NCI-H128 (cell line): ENCODE results near the gene KCTD13.
A peak's percentile ranks its signal among the peaks of the same experiment; 100 is the strongest.
"Not testable (repeated sequence)": the region's sequence is repeated elsewhere in the genome, so short reads cannot be mapped to it uniquely, and the experiment has no call there.

ENCODE experiments used
- DNase-seq: peaks from one replicate; lab custom pipeline; 2025; ENCODE audit not compliant: unreplicated experiment; lab: John Stamatoyannopoulos, UW

KCTD13 gene

DNA sequence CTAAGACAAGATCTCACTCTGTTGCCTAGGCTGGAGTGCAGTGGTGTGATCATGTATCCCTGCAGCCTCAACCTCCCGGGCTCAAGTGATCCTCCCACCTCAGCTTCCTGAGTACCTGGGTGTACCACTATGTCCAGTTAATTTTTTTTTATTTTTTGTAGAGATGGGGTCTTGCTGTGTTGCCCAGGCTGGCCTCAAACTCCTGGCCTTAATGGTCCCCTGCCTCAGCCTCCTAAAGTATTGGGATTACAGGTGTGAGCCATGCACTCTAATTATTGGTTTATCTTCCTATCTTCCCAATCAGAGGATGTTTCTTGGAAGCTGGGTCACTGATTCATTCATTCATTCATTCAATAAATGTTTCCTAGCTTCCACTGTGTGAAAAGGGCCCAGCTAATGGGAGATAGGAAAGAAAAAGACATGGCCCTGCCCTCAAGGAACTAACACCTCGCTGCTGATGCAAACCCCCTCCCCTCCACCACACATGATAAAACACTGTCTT lies 17.3 kb downstream of the KCTD13 start:
- no peak for DNase-seq

GRCh38 chr16:29907973-29908372 lies 18.1 kb downstream of the KCTD13 start:
- DNase-seq = no peak

DNA sequence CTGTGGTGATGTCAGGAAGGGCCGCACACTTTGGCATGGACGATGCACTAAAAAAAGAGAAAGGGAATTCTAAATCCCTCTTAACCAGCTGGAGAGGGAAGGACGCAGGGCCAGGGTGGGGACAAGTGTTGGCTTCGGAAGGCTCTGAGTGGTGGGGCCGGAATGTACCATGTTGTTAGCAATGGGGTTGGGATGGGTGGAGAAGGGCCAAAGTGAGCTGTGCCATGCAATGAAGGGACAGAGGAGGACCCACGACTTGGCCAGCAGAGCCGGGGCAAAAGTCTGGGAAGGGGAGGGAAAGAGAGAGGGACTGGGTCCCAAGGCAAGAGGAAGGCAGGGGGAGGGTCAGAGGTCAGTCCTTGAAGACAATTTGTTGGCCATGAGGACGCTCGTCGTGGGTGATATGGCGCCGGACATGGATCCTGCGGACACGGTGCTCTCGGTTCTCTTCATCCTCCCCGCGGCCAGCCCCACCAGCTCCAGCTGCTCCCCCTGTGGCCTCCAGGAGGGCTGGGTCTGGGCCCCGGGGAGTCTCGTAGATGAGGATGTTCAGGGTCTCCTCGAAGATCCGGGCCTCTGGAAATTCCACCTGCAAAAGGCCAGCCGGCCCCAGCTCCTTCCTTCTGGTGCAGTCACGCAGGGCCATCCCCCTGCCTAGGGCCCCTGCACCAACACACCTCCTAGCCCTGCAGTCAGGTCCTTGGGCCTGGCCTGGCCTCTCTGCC lies 19.3 kb downstream of the KCTD13 start:
- DNase-seq = no peak

- DNase-seq = no peak
Measured at GRCh38 chr16:29905668-29906067, 20.4 kb downstream of the KCTD13 start.

- DNase-seq = no peak
Measured at GRCh38 chr16:29904947-29905346, 21.1 kb downstream of the KCTD13 start.

DNA sequence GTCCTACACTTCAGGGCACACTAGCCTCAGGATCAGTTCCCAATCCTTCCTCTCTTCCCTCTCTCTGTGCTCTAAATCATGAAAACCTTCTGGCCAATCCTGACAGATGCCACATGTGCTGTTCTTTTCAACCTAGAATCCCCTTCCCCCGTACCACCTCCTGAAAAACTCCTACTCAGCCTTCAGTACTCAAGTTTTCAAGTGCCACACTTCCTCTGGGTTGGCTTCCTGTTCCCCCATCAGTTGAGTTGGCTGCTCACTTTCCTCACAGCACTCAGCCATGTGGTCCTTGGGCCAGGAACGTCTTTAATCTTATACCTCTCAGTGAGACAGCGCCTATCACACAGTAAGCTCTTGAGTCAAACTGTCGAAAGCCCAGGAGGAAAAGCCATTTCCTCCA lies 22.4 kb downstream of the KCTD13 start:
- DNase-seq = no peak

DNA sequence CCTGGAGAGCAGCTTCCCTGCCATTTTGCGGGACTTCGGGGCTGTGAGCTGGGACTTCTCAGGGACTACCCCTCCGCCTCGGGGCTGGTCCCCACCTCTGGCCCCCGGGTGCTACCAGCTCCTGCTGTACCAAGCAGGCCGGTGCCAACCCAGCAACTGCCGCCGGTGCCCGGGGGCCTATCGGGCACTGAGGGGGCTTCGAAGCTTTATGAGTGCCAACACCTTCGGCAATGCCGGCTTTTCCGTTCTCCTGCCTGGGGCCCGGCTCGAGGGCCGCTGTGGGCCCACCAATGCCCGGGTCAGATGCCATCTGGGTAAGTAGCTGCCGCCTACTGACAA lies 24.4 kb downstream of the KCTD13 start:
- no peak for DNase-seq

GRCh38 chr16:29900888-29901606 lies 25.0 kb downstream of the KCTD13 start:
- DNase-seq = no peak

DNA sequence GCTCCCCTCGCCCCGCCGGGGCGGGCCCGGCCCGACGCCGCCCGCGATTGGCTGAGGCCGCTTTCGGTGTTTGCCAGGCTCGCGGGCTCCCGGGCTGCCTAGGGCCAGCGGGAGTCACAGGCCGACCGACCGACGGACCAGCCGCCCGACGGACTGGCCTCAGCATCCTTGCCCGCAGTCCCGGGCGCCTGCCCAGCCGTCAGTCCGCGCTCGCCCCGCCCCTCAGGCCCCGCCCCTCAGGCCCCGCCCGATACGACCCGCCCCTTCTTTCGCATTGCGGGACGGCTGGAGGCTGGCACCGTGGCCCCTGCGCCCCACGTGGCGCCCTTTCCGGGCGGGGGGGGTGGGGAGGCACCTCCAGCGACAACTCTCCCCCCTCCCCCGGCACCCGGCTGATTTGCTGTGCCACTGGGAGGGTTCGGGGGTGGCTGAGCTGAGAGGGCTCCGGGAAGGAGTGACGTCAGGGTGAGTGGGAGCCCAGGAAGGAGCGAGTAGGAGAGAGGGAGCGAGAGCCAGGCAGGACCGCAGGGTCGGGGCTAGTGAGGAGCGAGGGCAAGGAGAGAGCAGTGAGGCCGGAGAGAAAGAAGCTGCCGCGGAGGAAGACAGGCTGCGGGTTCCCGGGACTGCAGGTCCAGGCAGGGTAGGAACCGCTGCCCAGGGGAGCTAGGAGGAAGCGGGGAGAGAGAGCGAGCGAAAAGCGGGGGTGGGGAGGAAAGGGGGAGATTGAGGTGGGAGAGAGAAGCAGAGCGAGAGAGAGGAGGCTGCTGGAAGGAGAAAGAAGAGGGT lies 25.7 kb downstream of the KCTD13 start, which contains the start of gene ASPHD1:
Gene ASPHD1 (plus strand): TSS at position 387 of the 786 bp plus-strand sequence. CDS start 484 bp downstream, outside the sequence.
- DNase-seq = no peak

- DNase-seq = peak; percentile 51
Measured at GRCh38 chr16:29899516-29900101, 26.4 kb downstream of the KCTD13 start, which contains the start of gene SEZ6L2. Gene SEZ6L2 (minus strand): TSS chr16:29899550. CDS start chr16:29899019, 531 bp downstream.

GRCh38 chr16:29898804-29899515 lies 27.1 kb downstream of the KCTD13 start:
- DNase-seq = no peak

GRCh38 chr16:29898135-29898803 lies 27.8 kb downstream of the KCTD13 start:
- DNase-seq = no peak

DNA sequence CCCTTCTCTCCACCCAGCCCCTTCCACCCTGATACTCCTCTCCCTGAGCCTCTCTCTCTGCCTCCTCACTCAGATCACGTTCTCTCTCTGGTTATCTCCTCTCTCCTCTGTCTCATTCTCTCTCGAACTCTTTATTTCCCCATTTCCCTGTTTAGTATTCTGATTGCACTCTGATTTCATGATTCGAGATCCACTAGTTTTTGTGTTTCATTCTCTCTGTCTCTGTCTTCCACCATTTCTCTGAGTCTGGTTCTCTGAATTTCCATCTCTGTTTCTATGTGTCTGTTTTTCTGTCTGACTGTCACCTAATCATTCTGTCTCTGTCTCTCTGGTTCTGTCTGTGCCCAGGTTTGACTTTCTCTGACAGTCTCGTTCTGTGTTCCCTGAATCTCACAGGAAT lies 28.7 kb downstream of the KCTD13 start:
- DNase-seq = no peak

GRCh38 chr16:29896841-29897240 lies 29.2 kb downstream of the KCTD13 start:
- DNase-seq = no peak

- DNase-seq = no peak
Measured at GRCh38 chr16:29894352-29894751, 31.7 kb downstream of the KCTD13 start.

DNA sequence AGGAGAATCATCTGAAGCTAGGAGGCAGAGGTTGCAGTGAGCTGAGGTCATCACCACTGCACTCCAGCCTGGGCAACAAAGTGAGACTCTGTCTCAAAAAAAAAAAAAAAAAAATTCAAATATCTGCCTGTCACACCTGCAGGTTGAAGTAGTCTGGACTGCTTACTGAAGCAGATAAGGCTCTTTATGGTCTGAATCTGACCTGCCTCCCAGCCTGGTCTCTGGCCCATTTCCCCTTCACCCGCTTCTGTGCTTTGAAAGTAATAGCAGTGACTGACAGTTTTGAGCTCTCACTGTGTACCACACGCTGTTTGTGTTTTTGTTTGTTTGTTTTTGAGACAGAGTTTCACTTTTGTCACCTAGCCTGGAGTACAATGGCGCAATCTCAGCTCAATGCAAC lies 32.5 kb downstream of the KCTD13 start:
- DNase-seq = no peak

- DNase-seq = no peak
Measured at GRCh38 chr16:29892458-29892813, 33.6 kb downstream of the KCTD13 start.

DNA sequence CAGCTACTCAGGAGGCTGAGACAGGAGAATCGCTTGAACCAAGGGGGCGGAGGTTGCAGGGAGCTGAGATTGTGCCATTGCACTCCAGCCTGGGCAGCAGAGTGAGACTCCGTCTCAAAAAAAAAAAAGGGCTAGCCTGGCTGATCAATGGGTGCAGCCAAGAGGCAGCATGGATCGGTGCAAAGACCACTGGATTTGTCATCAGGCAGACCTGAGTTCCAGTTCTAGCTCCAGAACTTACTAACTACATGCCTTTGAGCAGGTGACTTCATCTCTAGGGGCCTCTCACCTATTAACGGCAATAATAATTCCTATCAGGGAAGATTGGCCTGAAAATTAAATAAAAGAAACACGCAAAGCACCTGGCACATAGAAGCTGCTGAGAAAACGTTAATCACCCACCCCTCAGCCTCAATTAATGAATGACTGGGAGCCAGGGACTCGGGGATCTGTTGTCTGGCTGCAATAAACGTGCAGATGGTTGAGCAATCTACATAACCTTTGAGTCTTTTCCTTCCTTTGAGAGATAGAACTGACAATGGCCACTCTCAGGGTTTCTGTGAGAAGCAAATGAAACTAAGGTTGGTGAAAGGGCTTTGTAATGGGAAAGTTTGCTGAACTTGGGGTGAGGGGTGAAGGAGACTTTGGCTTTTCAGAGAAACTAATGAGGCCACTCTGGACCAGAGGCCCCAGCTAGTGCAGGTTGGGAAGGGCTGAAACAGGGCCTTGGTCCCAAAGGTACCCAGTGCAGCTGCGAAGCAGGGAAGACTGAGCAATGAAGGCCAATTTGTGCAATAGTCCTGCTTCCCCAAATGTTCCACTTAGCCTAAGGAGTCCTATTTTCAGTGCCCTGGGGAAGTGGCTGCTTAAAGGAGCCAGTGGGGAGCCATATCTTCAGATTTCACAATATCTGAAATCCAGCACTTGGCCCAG lies 34.2 kb downstream of the KCTD13 start:
- no peak for DNase-seq

DNA sequence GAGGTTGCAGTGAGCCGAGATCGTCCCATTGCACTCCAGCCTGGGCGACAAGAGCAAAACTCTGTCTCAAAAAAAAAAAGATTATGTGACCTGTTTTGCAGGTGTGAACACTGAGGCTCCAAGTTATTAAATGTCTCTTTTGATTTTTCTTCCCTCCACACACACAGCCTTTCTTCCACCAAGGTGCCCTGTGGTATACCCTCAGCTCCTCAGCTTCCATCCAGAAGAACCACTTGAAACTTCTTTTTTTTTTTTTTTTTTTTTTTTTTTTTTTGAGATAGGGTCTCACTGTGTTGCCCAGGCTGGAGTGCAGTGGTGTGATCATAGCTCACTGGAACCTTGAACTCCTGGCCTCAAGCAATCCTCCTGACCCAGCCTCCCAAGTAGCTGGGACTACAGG lies 36.7 kb downstream of the KCTD13 start:
- not testable (repeated sequence) for DNase-seq
